GM21526 (cell line): ENCODE measurements around the gene TCP1.
A peak's percentile ranks its signal among the peaks of the same experiment; 100 is the strongest.
"Not testable (repeated sequence)": the region's sequence is repeated elsewhere in the genome, so short reads cannot be mapped to it uniquely, and the experiment has no call there.

Source experiments
- ATAC-seq: cut with Tn5 transposase; IDR thresholded peaks from one replicate; pipeline ENCODE4 v1.9.1; 2021; ENCODE audit warnings: moderate library complexity; ENCODE audit not compliant: unreplicated experiment, low FRiP score

The TCP1 gene

GRCh38 chr6:159778131-159778530 lies 11.3 kb downstream of the TCP1 start:
- ATAC-seq = no peak

DNA sequence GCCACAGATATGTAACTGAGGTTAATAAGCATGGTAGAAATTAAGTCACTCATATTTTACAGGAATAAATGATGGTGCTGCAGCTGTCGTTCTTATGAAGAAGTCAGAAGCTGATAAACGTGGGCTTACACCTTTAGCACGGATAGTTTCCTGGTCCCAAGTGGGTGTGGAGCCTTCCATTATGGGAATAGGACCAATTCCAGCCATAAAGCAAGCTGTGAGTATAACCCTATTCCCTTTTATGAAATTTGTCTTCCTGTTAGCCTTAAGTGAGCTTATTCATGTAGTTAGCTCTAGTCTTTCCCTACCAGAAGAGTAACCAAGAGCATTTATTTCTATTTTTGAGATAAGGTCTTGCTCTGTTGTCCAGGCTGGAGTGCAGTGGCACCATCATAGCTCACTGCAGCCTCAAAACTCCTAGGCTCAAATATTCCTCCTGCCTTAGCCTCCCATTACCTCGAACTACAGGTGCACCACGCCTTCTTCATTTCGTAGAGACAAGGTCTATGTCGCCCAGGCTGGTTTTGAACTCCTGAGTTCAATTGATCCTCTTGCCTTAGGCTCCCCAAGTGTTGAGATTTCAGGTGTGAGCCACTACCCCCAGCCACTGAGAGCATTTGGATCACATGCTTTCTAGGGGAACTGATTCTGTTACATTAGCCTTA lies 12.0 kb downstream of the TCP1 start:
- no peak for ATAC-seq

DNA sequence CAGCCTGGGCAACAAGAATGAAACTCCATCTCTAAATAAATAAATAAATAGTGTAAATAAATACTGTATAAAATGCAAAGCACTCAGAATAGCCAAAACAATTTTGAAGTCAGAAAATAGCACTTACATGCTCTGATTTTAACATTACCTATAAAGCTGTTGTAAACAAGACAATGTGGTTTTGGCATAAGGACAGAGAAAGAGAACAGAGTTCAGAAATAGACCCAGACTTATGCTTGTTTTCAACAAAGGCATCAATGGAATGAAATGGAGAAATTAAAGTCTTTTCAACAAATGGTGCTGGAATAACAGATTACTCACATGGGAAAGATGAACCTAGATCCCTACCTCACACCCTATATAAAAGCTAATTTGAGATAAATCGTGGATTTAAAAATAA lies 17.2 kb downstream of the TCP1 start:
- ATAC-seq = no peak

DNA sequence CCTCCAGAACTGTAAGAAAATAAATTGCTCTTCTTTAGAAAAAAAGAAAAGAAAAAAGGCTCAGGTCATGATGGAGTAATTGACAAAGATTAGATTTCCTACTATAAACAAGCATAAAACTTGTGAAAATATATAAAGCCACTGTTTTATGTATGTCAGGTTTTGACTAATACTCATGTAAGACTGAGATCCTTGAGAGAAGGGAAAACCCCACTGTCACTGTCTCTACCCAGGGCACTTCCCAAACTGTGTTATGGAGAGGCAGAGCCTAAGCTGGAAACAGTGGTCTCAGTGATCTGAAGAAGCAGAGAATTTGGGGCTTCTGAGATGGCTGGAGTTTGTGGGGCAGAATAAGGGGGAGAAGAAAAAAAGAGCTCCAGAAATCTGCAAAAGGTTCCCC lies 19.9 kb downstream of the TCP1 start:
- ATAC-seq = no peak

DNA sequence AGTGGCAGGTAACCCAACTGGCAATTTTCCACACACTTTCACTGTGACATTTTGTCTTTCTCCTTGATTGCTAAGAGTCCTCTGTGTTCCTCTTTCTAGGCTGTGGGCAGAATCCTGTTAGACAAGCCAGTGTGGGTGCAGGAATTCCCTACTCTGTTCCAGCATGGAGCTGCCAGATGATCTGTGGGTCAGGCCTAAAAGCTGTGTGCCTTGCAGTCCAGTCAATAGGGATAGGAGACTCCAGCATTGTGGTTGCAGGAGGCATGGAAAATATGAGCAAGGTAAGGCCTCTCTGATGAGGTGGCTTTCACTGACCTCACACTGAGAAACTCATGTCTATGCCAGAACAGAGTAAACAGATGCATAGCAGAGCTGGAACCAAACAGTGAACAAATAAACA lies 22.5 kb downstream of the TCP1 start:
- ATAC-seq = no peak

- peak; percentile 3 for ATAC-seq
Measured at GRCh38 chr6:159762681-159763293, 26.6 kb downstream of the TCP1 start.

GRCh38 chr6:159761873-159762680 lies 27.3 kb downstream of the TCP1 start, which contains the start of gene ACAT2:
TSS of gene ACAT2 (plus strand) at chr6:159762045. CDS start at chr6:159762088, 43 bp downstream.
- ATAC-seq = peak; percentile 96

GRCh38 chr6:159761129-159761872 lies 28.1 kb downstream of the TCP1 start:
- peak; percentile 3 for ATAC-seq

DNA sequence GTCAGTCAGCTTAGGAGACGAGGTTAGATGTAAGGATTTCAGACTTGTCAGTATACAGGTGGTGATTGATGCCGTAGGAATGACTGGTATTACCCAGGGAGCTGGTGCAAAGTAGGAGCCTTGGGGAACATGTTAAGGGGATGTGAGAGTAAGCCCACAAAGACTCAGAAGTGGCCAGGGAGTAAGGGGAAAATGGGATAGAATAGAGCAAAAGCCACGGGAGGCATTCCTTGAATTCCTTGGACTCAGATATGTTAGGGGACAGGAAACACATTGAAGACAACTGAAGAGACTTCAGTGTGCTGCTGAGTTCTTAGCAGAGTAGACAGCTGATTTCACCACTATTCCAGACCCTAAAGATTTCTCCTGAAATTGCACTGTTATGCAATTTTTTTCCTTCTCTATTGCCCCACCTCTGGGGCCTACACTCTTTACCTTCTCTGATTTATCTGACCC lies 28.8 kb downstream of the TCP1 start:
- ATAC-seq = no peak

DNA sequence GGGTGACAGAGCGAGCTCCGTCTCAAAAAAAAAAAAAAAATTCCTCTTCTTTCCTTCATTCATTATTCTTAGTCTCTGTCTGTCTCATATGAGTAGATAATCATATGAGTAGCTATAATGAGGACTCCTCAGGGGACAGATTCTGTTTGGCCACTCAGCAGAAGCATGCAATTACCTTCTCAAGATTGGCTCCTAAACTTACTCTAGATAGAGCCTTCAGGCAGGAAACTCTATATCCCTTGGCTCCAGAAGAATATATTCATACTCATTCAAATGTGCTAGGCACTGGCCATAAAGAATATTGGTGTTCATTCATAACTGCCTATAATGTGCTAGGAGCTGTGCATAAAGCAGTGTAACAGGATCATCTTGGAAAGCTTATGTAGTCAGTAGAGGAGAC lies 29.8 kb downstream of the TCP1 start:
- ATAC-seq = no peak

DNA sequence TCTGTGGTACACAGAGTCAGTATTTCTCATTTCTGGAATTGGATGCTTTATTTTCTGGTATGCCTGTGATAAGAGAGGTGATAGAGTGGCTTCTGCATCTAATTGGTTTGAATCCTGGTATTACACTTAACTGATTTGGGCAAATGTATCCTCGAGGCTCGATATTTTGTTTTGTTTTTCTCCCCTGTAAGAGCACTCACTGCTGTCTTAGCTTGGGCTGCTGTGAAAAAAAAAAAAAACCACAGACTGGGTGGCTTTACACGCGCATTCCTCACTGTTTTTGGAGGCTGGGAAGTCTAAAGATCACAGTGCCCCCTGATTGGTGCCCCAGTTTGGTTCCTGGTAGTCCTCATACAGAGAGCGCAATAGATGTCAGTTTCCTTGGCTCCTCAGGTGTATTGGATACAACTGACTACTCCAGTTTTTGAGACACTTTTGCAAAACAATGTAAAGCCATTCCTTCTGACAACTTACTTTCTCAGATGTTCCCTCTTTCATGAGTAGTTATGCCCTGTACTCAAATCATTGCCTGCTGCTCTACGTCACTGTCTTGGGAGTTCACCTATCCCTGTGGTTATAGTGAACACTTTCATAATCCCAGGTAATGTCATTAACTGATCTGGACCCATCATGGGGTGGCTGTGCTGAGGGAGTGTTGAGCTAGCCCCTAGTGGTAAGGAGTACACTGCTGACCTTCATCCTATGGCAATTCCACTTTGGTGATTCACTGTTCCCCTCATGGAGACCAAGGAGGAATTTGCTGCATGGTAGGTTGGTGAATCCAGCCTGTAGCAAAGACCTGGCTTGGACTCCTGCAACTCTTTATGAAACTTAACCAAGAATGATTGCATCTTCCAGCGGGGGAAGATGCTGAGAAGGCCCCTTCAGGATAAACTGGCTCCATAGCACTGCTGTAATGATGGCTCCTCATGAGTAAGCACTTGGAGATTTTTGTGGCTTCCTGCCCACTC lies 31.1 kb downstream of the TCP1 start:
- ATAC-seq = no peak

DNA sequence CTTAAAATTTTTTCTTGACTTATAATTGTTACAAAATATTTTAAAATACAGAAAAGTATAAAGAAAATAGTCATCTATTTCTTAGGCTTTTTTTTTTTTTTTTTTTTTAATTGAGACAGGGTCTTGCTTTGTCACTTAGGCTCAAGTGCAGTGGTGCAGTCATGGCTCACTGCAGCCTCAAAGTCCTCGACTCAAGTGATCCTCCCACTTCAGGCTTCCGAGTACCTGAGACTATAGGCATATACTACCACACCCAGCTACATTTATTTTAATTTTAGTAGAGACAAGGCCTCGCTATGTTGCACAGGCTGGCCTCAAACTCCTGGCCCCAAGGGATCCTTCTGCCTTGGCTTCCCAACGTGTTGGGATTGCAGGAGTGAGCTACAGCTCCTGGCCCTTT lies 32.9 kb downstream of the TCP1 start:
- no peak for ATAC-seq

DNA sequence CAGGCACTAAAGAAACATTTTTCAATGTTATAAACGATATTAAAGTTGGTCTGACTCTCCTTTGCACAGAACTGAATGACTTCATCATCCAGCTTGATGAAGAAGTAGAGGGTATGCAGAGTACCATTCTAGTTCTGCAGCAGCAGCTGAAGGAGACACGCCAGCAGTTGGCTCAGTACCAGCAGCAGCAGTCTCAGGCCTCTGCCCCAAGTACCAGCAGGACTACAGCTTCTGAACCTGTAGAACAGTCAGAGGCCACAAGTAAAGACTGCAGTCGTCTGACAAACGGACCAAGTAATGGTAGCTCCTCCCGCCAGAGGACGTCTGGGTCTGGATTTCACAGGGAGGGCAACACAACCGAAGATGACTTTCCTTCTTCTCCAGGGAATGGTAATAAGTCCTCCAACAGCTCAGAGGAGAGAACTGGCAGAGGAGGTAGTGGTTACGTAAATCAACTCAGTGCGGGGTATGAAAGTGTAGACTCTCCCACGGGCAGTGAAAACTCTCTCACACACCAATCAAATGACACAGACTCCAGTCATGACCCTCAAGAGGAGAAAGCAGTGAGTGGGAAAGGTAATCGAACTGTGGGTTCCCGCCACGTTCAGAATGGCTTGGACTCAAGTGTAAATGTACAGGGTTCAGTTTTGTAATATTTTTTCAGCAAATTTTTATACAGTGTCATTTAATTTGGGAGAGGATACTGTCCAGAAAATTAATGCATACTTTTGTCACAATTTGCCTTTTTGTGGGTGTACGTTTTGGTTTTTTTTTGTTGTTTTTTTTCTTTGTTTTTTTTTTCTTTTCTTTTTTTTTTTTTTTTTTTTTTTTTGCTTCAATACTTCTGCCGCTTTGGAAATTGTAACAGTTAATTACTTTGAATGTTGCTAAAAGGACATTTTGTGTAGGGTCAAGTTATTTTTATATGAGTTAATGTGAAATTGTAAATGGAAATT lies 34.2 kb downstream of the TCP1 start:
- no peak for ATAC-seq

- no peak for ATAC-seq
Measured at GRCh38 chr6:159754401-159754800, 35.0 kb downstream of the TCP1 start.

- ATAC-seq = no peak
Measured at GRCh38 chr6:159753081-159753872, 36.1 kb downstream of the TCP1 start.

DNA sequence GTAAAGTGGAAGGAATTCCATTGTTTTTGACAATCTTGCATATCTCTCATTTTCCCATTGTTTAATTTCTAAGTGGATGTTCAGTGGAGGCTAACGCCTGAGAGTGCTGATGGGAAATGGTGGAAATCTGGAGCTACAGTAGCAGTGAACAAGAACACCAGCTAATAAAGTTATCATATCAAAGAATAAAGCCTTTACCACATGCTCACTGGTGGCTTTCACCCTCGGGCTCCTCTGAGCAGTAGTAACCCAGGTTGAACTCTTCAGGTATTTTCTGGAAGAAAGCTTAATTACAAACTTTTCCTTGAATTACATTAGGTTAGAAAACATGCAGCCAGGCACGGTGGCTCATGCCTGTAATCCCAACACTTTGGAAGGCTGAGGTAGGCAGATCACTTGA lies 38.0 kb downstream of the TCP1 start:
- no peak for ATAC-seq

GRCh38 chr6:159748127-159748526 lies 41.3 kb downstream of the TCP1 start:
- not testable (repeated sequence) for ATAC-seq

DNA sequence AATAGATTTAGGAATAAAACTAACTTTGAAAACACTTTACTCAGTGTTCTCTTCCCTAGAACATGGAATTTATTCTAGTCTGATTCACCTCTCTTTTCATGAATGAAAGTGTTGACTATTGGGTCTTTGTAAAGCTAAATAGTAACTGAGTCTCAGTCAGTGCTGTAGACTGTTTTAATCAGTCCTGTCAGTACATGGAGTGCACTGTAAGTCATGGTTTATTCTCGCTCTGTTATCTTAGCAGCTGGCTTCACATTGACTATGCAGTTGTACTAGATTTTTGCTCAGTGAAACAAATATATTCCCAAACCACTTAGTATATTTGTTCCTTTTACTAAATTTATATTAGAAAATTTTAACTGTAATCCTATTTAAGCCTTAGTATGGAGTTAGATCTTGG lies 42.6 kb downstream of the TCP1 start:
- no peak for ATAC-seq
